Left renal cortex interstitium (tissue), 4 donors: ENCODE measurements around the gene GRK5. TPM values are rescaled to one million over a fixed set of nuclear protein-coding genes. Genes with fewer than 3 reads are reported as not detected.
"Not testable (repeated sequence)": the region's sequence is repeated elsewhere in the genome, so short reads cannot be mapped to it uniquely, and the experiment has no call there.

Experiments
- DNase-seq, 4 donors: peaks; one replicate each; pipeline ENCODE4 v3.0.0-alpha.2; 2013; ENCODE audit warnings: low read depth in 4 of 4, low spot score in 2 of 4, missing footprints in 1 of 4
- polyA plus RNA-seq, 4 donors: library from polyadenylated mRNA; unstranded; fragments of 120-200 nt; gene quantifications; one replicate each; pipeline ENCODE4 v1.2.1, GENCODE V29; 2013; ENCODE audit not compliant: insufficient read length in 4 of 4

The GRK5 gene
- polyA plus RNA-seq, 4 donors = 15.0 to 17.4 (median 16.4) TPM

- DNase-seq = no peak
Measured at GRCh38 chr10:119427263-119427864, 220.0 kb downstream of the GRK5 start.

DNA sequence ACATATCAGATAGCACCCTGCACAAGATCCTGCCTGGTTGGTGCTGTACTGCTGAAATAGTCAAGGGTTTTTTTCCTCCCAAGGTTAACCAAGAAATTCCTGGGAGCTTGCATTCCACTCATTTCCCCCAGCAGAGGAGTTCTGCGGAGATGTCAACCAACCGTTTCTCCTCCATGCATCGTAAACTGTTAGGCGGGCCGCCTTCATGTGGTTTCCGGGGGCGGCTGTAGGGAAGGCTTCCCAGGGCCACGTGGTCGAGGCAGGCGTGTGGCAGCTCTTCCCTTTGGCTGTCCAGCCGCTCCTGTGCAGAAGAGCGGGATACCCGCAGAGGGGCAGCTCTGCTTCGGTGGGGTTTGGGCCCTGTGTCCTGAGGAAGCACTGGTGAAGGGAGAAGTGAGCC lies 221.4 kb downstream of the GRK5 start:
- DNase-seq = peak in 1 of 4 donors; percentile 71

- DNase-seq = no peak
Measured at GRCh38 chr10:119429771-119430170, 222.4 kb downstream of the GRK5 start.

- no peak for DNase-seq
Measured at GRCh38 chr10:119431034-119431772, 223.8 kb downstream of the GRK5 start.

- DNase-seq = no peak
Measured at GRCh38 chr10:119431773-119432135, 224.4 kb downstream of the GRK5 start.

DNA sequence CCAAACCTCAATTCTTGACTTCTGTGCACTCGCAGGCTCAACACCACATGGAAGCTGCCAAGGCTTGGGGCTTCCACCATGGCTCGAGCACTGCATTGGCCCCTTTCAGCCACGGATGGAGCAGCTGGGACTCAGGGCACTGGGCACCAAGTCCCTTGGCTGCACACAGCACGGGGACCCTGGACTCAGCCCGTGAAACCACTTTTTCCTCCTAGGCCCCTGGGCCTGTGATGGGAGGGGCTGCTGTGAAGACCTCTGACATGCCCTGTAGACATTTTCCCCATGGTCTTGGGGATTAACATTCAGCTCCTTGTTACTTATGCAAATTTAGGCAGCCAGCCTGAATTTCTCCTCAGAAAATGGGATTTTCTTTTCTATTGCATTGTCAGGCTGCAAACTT lies 227.6 kb downstream of the GRK5 start:
- not testable (repeated sequence) for DNase-seq

DNA sequence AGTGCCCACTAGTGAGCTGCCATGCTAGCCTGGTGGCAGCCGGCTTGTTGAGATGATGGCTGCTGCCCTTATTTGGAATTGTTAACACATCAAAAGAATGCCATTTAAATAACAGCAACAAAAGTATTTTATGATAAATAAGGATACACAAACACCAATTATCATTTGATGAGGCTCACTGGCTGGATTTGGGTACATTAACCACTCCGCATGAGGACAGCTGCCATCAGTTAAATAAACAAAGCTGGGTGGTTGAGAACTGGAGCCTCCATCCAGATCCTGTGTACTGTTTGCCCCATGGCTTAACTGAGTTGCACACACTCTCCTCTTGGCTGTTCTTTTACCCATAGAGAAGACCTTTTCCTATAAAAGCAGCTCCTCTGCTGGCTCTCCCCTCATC lies 231.3 kb downstream of the GRK5 start:
- DNase-seq = no peak

DNA sequence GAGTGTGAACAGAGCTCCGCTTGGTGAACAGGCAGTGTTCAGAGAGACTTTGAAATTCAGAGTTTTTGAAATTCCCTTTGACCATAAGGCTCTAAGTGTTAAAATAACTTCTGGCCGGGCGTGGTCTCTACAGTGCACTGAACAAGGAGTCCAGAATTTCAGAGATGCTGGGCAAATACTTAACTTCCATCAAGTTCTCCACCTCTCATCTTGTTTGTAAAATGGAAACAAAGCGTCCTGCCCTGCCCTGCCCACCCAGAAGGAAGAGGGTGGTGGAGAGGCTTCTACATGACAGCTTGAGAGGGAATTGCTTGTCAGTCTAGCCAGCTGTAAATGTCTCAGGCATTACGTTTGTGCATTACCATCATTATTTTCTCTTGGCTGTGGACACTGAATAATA lies 232.6 kb downstream of the GRK5 start:
- DNase-seq = no peak

DNA sequence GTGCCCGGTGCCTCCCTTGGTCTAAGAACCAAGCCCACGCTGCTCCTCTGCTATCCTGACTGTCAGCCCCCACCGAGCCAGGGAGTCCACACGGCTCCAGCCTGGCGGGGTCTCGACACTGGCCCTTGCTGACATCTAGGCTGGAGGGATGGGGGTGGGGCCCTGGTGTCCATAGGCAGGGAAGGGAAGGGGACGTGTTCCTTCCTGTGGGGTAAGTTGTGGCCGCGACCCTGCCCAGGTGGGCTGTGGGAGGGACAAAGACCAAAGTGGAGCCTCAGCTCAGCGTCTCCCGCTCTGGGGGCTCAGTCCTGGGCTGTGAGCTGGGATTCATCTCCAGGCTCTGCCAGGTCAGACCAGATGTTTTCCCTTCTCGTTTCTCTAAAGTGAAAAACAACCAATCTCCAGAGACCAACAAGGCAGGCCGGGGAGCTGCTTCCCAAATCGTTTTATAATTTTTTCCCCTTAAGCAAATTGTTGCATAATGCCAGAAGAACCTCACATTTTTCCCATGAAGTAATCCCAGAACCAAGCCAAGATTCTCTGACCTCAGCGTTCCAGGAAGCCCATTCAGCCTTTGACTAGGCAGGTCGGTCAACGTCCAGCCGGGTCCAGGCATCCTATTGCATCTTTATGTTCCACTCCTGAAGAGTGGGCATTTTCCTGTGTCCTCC lies 233.9 kb downstream of the GRK5 start:
- no peak for DNase-seq

- DNase-seq = no peak
Measured at GRCh38 chr10:119441921-119442757, 234.8 kb downstream of the GRK5 start.

- DNase-seq = no peak
Measured at GRCh38 chr10:119442758-119443060, 235.3 kb downstream of the GRK5 start.

- DNase-seq = no peak
Measured at GRCh38 chr10:119443441-119443840, 236.1 kb downstream of the GRK5 start.

GRCh38 chr10:119443970-119444660 lies 236.7 kb downstream of the GRK5 start:
- DNase-seq = no peak

DNA sequence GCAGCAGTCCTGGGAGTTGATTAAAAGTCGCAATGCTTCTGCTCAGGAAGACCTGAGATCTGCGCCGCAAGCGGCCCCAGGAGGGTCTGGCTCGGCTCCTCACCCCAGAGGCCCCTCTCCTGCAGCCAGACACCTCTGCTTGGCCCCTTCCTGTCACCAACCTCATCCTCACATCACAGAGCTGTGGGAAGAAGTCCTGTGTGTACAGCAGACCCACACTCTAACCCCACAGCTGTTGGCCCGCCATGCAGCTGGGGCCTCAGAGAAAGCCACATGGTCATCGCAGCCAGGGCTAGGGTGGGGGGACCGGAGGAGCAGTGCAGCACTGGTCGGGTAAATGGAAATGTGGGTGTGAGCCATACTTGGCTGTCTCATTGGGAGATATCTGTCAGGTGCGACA lies 237.5 kb downstream of the GRK5 start:
- no peak for DNase-seq

DNA sequence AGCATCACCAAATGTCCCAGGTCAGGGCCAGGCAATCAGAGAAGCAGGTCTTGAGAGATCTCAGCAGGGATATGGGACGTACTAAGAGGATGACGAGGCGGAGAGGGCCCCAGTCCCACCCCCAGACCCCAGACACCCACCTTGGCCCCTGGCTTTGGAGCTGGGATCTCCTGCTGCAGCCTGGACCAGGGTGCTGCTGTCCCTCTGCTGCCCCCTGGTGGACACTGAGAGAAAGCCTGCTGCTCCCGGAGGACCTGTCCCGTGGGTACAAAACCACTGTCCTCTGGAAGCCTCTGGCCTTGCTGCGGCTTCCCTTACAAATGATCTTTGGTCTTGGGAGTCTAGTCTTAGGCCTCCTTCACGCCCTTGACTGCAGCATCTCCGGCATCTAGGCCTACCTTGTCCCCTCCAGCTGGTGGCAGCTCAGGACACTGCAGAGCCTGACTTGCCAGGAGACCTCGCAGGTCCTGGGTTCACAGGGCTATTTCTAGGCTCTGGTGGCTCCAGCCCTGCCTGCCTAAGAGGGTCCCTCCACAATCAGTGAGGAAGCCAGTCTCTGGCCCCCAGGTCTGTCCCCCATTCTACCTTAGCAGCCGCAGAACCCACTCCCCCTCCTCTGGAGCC lies 238.1 kb downstream of the GRK5 start:
- peak in 3 of 4 donors; percentile 55 to 70 (median 58) for DNase-seq

GRCh38 chr10:119445935-119446317 lies 238.6 kb downstream of the GRK5 start:
- DNase-seq = no peak

- no peak for DNase-seq
Measured at GRCh38 chr10:119446441-119447277, 239.3 kb downstream of the GRK5 start.

GRCh38 chr10:119447421-119447820 lies 240.1 kb downstream of the GRK5 start:
- no peak for DNase-seq

GRCh38 chr10:119447823-119448546 lies 240.6 kb downstream of the GRK5 start:
- DNase-seq = no peak
